ENCODE data around the gene CYP26B1. TPM values are rescaled to one million over a fixed set of nuclear protein-coding genes. Genes with fewer than 3 reads are reported as not detected.

The CYP26B1 gene
- total and polyA plus RNA-seq, 9 donors, result 1.5 to 13.4 (median 4.5) TPM

- 4 to 6% (median 4%) methylated on average over 28 of the region's 28 CpGs for WGBS, 3 donors
- Histone ChIP-seq H3K27me3 (no peaks in the 10 kb centered on the region), H3K9me3 (no peaks in the 10 kb centered on the region), H3K4me3 (no peak overlapping the region), H3K4me1 (ENCODE audit: insufficient read depth) (peaks cover 6% of the 10 kb centered on the region), H3K27ac (no peak overlapping the region), H3K36me3 (no peaks in the 10 kb centered on the region)
- DNase-seq, result peak; percentile 69 to 81 (median 78)
- TF ChIP-seq EP300 (IDR thresholded peaks at IDR 0.05) (no peak), CTCF (IDR thresholded peaks at IDR 0.05) (peak; percentile 70 to 85 (median 79))
- intact Hi-C loops (cut with DNase I), result loop anchor here in 3 of 4 donors (5.0 to 10.0 kb wide), 2 partner anchors 546 to 603 kb away; no protein-coding TSS in a partner anchor
Observed at GRCh38 chr2:72150157-72150860, 2.6 kb upstream of the CYP26B1 start.

- Histone ChIP-seq H3K9me3 (no peaks in the 10 kb centered on the region), H3K36me3 (no peaks in the 10 kb centered on the region), H3K4me1 (ENCODE audit: insufficient read depth) (peaks cover 10% of the 10 kb centered on the region), H3K27me3 (no peaks in the 10 kb centered on the region), H3K4me3 (peak overlapping the region; percentile 42), H3K27ac (no peak overlapping the region)
- TF ChIP-seq CTCF (IDR thresholded peaks at IDR 0.05) (no peak), POLR2A (IDR thresholded peaks at IDR 0.05) (no peak), EP300 (IDR thresholded peaks at IDR 0.05) (no peak)
- peak in 2 of 5 donors; percentile 40 to 42 for DNase-seq
- WGBS, 3 donors, result 1 to 2% (median 1%) methylated on average over 45 of the region's 45 CpGs
- intact Hi-C loops (cut with DNase I), result loop anchor here (5.0 to 10.0 kb wide), 4 partner anchors 347 to 602 kb away; no protein-coding TSS in a partner anchor
Observed at GRCh38 chr2:72149556-72150156, 2.0 kb upstream of the CYP26B1 start.

- no peaks in the 10 kb centered on the region for H3K36me3 ChIP-seq
- H3K4me1 ChIP-seq (ENCODE audit: insufficient read depth), result peaks cover 10% of the 10 kb centered on the region
- no peak overlapping the region for H3K27ac ChIP-seq
- H3K9me3 ChIP-seq, result no peaks in the 10 kb centered on the region
- 0 to 1% (median 0%) methylated on average over 58 to 65 of the region's 65 CpGs for WGBS, 3 donors
- DNase-seq, result peak; percentile 40 to 73 (median 64)
- no peaks in the 10 kb centered on the region for H3K27me3 ChIP-seq
- TF ChIP-seq POLR2A (IDR thresholded peaks at IDR 0.05), result no peak
- no peak for TF ChIP-seq EP300 (IDR thresholded peaks at IDR 0.05)
- no peak for TF ChIP-seq CTCF (IDR thresholded peaks at IDR 0.05)
- intact Hi-C loops (cut with DNase I), result loop anchor here in 3 of 4 donors (5.0 to 10.0 kb wide), 3 partner anchors 347 to 602 kb away; no protein-coding TSS in a partner anchor
- peak overlapping the region; percentile 42 for H3K4me3 ChIP-seq
Observed at GRCh38 chr2:72148837-72149555, 1.3 kb upstream of the CYP26B1 start.
